ENCODE data around the gene HNRNPA2B1. TPM values are rescaled to one million over a fixed set of nuclear protein-coding genes. Genes with fewer than 3 reads are reported as not detected.
A peak's percentile ranks its signal among the peaks of the same experiment; 100 is the strongest.
"Not testable (repeated sequence)": the region's sequence is repeated elsewhere in the genome, so short reads cannot be mapped to it uniquely, and the experiment has no call there.

HNRNPA2B1 gene
- total RNA-seq, 1 experiment from 2014 or later: 347 TPM

DNA sequence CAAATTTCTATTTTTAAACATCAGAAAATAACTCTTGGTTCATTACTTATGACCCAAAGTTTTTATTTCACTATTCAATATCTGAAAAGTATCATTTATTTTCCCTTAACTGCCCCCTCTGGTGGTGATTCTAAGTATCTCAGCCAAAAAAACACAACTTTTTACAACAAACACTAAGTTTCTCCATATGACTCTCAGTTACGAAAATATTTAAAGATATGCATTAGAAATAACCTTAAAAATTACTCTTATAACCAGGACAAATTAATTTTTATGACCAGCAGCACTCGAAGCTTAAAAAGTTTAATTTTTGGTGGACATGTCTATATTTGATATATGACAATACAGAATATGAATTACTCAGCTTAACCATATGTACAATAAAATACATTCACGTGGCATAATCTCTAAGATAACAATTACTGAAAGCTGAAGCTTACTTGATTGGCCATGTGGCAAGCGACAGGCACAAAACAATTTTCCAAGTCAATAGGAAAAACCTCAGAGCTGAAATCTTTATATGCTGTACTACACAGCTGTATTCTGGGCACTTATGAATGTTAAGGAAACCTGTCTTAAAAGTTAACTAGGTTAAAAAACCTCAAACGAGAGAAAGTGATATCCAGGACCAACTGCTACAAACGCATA, 2.3 kb downstream of the HNRNPA2B1 start:
- peak; percentile 60 for DNase-seq (ENCODE audit: low read depth)

DNA sequence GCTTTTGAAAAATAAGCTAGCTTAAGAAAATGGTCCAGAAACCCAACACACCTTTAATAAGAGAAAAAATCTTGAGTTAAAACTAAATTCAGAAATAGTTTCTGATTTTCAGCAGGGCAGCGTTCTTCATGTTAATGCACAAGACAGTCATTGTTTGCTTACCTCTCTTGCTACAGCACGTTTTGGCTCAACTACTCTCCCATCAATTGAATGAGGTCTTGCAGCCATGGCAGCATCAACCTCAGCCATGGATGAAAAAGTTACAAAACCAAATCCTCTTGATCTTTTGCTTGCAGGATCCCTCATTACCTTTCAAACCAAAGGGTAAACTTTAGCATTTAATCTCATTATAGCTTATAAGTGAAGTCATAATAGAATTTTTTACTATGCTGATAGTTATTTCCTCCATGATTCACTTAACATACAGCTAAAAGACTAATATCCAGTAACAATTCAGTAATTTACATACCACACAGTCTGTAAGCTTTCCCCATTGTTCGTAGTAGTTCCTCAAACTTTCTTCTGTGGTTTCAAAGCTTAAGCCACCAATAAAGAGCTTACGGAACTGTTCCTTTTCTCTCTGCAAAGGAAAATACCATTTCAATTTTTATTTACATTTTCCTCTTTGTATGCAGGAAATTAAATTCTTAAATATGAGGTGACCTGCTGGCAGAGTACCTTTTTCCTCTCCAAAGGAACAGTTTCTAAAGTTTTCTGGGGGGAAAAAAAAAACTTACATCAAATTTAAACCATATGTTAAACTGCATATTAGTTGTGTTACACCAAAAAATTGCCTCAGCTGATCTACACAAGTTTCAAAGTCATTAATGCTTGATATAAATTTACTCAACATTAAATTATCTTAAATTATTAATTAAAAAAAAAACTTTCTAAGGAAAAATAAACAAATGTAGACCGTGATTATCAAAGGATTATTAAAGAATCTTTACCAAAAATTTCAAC, 3.1 kb downstream of the HNRNPA2B1 start:
- DNase-seq (ENCODE audit: low read depth): no peak

DNA sequence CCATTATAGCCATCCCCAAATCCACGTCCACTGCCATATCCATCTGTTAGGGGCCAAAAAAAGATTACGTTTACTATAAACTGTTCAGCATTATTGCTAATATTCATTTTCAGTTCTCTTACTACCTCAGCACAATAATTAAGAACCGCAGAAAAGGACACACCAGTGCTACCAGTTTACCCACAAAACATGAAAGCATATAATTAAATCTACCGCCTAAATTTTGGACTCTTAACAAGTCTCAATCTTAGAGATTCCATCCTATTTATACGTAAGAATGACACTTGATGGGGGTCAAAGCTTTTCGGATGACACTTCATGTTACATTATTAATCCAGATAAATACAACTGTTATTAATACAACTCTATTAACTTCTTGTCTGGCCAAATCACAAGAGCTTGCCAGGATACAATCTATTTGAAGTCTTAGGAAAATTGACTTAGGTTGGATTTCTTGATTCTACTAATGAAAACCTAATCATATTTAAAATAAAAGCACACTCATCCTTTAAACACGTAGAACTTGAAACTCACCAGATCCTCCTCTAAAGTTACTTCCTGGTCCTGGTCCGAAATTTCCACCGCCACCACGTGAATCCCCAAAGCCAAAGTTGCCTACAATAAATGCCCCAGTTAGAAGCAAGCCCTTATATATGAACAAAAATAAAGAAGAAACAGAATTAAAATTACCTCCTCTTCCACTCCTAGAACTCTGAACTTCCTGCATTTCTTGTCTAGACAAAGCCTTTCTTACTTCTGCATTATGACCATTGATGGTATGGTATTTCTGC, 4.5 kb downstream of the HNRNPA2B1 start:
- no peak for DNase-seq (ENCODE audit: low read depth)

- no peak for DNase-seq (ENCODE audit: low read depth)
These were observed 5.4 kb downstream of the HNRNPA2B1 start for GRCh38 chr7:26195182-26195581.

GRCh38 chr7:26194764-26195163, 5.8 kb downstream of the HNRNPA2B1 start:
- DNase-seq (ENCODE audit: low read depth): not testable (repeated sequence)

GRCh38 chr7:26193432-26194207, 6.9 kb downstream of the HNRNPA2B1 start:
- no peak for DNase-seq (ENCODE audit: low read depth)

- DNase-seq (ENCODE audit: low read depth): no peak
These were observed 8.0 kb downstream of the HNRNPA2B1 start for GRCh38 chr7:26192485-26193087.

- no peak for DNase-seq (ENCODE audit: low read depth)
These were observed 8.5 kb downstream of the HNRNPA2B1 start for GRCh38 chr7:26191974-26192479.

- no peak for DNase-seq (ENCODE audit: low read depth)
These were observed 9.1 kb downstream of the HNRNPA2B1 start for GRCh38 chr7:26191233-26191973.

DNA sequence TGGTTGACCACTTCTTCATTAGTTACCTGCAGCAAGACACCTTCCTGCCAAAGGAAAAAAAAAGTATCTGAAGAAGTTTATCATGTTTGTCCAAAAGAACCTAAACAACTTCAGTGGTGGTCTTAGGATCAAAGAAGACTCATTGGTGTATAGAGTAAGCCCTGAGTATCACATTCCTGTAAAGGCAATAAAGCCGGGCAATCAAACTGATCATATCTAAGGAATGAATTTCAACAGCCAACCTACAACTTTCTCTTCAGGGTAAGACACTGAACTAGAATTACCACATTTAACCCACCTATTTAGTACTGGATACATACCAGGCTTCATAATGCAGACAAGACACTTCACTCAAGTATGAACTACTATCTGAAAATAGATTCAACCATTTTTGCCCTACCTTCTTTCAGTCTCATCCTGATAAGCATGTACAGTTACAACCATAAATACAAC, 10.1 kb downstream of the HNRNPA2B1 start:
- DNase-seq (ENCODE audit: low read depth): no peak

GRCh38 chr7:26189697-26190096, 10.8 kb downstream of the HNRNPA2B1 start:
- DNase-seq (ENCODE audit: low read depth): no peak

- no peak for DNase-seq (ENCODE audit: low read depth)
These were observed 11.5 kb downstream of the HNRNPA2B1 start for GRCh38 chr7:26188957-26189541.

DNA sequence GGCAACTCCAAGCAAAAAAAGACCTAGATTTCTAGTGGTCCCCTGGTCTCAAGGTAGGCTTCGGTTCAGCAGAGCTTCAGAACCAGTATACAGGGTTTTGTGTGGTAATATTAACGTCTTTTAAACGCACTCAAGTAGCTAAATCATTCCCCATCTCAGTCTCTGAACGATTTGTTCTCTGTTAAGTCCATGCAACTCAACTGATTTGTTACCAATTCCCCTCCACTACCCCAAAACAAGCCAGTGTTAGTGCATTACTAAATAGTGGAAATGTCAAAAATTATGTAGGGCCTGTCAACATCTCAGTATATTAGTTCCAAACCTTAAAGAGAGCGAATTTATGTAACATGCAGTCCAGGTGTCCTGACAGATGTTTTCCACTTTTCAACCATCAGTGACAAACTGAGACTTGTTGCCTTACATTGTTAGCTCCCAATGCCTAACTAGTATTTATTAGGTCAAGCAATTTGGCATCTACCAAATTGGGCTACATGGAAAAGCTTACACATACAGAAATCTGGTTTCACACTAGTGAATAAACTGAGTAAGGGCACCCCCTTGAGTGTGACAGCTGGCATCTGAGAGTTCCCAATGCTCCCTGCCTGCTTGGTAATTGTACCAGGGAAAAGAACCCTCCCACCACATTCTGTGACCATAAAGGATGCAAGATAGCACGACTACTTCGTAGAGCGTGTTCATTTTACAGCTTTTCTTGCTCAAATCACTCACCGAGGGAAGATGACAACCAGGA, 12.2 kb downstream of the HNRNPA2B1 start:
- DNase-seq (ENCODE audit: low read depth): no peak

GRCh38 chr7:26187380-26188205, 13.0 kb downstream of the HNRNPA2B1 start:
- no peak for DNase-seq (ENCODE audit: low read depth)

DNA sequence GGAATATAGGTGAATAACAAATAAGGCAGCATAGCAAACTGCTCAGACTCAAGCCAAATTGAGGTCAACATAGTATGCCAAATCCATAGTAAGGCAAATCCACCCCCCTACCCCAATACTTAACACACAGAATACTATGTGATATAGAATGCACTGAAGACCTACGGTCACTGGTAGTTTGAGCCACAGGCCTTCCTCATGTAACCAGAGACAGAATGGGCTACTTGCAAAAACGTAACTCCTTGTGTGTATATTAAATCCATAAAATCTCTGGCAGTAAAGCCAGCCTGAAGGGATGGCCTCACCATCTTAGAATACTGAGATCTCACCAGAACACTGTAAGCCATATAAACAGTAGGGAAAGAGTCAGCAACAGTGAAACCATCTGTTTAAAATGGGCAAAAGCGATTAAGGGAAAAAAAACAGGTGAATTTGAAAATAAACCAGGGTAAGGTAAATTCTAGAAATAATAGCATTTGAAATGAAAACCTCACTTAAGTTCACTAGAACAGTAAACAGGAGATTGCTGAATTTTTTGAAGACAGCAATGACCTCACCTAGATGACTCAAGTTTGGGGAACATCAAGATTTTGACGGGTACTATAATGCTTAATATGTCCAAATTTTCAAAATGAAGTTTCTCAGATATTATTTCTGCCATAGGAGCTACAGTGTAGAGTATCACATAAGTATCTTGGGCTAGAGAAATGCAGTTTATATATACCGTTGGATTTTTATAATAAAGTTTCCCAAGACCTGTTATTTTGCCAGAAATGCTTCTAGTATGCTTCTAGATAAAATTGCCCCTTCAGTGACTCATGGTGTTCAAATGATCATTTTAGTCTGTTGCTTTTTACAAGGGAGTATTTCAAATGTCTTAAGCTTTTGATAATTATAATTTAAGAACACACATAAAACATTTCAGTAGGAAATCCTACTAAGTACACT, 13.9 kb downstream of the HNRNPA2B1 start:
- no peak for DNase-seq (ENCODE audit: low read depth)

- no peak for DNase-seq (ENCODE audit: low read depth)
These were observed 14.7 kb downstream of the HNRNPA2B1 start for GRCh38 chr7:26185844-26186180.

Data from LHCN-M2 (cell line).